ENCODE results near the gene TARBP1.
"Not testable (repeated sequence)": the region's sequence is repeated elsewhere in the genome, so short reads cannot be mapped to it uniquely, and the experiment has no call there.

TARBP1 gene

GRCh38 chr1:234396092-234396491 is 82.9 kb downstream of the TARBP1 start:
- no peak for DNase-seq (ENCODE audit: low spot score)
- Mint-ChIP-seq H3K27ac (peak overlapping the region; percentile 50), H3K4me1 (ENCODE audit: low read depth) (peaks cover 32% of the 10 kb centered on the region), H3K4me3 (no peak overlapping the region), H3K9me3 (no peaks in the 10 kb centered on the region), H3K27me3 (ENCODE audit: low read depth) (no peaks in the 10 kb centered on the region), H3K36me3 (ENCODE audit: low read depth) (peaks cover 33% of the 10 kb centered on the region)

DNA sequence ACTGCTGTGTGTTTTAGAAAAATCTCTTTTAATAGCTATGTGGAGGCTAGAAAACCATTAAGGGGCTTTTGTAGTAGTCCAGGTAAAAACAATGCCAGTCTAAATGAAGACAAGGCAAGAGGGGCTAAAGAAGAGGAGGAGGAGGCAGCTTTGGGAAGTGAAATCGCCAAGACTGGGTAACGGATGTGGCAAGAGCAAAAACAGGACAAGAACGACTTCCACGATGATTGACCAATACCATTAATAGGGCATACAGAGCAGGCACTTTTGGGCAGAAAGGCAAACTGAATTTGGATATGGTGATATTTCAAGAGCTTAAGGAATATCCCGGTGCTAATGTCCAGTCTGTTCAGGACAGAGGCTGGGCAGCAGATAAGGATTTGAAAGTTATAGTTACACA is 83.7 kb downstream of the TARBP1 start:
- Mint-ChIP-seq H3K4me1 (ENCODE audit: low read depth) (peaks cover 25% of the 10 kb centered on the region), H3K9me3 (no peaks in the 10 kb centered on the region), H3K27me3 (ENCODE audit: low read depth) (no peaks in the 10 kb centered on the region), H3K4me3 (no peak overlapping the region), H3K36me3 (ENCODE audit: low read depth) (peaks cover 30% of the 10 kb centered on the region), H3K27ac (peak overlapping the region; percentile 6)
- no peak for DNase-seq (ENCODE audit: low spot score)

DNA sequence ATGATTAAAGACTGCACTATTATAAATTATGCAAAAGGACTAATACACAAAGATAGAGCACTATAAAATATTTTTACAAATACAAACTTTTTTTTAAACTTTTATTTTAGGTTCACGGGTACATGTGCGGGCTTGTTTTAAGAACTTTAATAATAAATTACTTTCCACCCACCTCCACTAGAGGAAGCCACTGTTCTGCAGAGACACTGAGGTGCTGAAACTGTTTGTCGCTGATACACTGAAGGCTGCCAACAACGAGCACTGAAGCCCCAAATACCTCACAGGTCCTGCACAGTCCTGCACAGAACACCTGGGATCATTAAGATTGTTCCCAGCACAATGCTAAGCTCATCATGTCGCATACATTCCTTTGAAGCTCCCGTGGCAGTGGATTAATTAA is 85.8 kb downstream of the TARBP1 start:
- H3K27ac Mint-ChIP-seq: no peak overlapping the region

GRCh38 chr1:234388094-234388493 is 90.9 kb downstream of the TARBP1 start:
- Mint-ChIP-seq H3K27ac (no peak overlapping the region), H3K36me3 (ENCODE audit: low read depth) (peaks cover 28% of the 10 kb centered on the region), H3K9me3 (no peaks in the 10 kb centered on the region), H3K4me1 (ENCODE audit: low read depth) (peaks cover 7% of the 10 kb centered on the region), H3K27me3 (ENCODE audit: low read depth) (no peaks in the 10 kb centered on the region), H3K4me3 (no peak overlapping the region)
- no peak for DNase-seq (ENCODE audit: low spot score)

More for the DNA sequence above, 85.8 kb downstream of the TARBP1 start:
- Mint-ChIP-seq H3K4me3 (no peak overlapping the region), H3K9me3 (no peaks in the 10 kb centered on the region), H3K4me1 (ENCODE audit: low read depth) (peaks cover 9% of the 10 kb centered on the region), H3K27me3 (ENCODE audit: low read depth) (no peaks in the 10 kb centered on the region), H3K36me3 (ENCODE audit: low read depth) (peaks cover 32% of the 10 kb centered on the region)
- DNase-seq (ENCODE audit: low spot score): no peak

DNA sequence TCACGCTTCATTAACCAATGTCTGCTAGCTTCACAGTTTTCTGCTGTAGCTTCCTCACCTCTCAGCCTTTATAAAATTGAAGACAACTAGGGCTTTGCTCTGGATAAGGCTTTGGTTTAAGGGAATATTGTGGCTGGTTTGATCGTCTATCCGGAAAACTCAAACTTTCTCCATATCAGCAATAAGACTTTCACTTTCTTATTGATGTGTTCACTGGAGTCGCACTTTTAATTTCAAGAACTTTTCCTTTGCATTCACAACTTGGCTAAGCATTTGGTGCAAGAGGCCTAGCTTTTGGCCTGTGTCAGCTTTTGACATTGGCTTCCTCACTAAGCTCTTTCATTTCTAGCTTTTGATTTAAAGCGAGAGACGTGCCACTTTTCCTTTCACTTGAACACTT is 92.9 kb downstream of the TARBP1 start:
- H3K9me3 Mint-ChIP-seq: no peaks in the 10 kb centered on the region
- no peak overlapping the region for H3K4me3 Mint-ChIP-seq
- no peak for DNase-seq (ENCODE audit: low spot score)
- H3K36me3 Mint-ChIP-seq (ENCODE audit: low read depth): peaks cover 35% of the 10 kb centered on the region
- no peaks in the 10 kb centered on the region for H3K27me3 Mint-ChIP-seq (ENCODE audit: low read depth)
- peaks cover 8% of the 10 kb centered on the region for H3K4me1 Mint-ChIP-seq (ENCODE audit: low read depth)
- H3K27ac Mint-ChIP-seq: peak overlapping the region; percentile 6

- H3K27ac Mint-ChIP-seq: no peak overlapping the region
- H3K9me3 Mint-ChIP-seq: peaks cover 4% of the 10 kb centered on the region
- DNase-seq (ENCODE audit: low spot score): no peak
- no peak overlapping the region for H3K4me3 Mint-ChIP-seq
- peaks cover 56% of the 10 kb centered on the region for H3K36me3 Mint-ChIP-seq (ENCODE audit: low read depth)
- peaks cover 12% of the 10 kb centered on the region for H3K4me1 Mint-ChIP-seq (ENCODE audit: low read depth)
- H3K27me3 Mint-ChIP-seq (ENCODE audit: low read depth): no peaks in the 10 kb centered on the region
Measured at GRCh38 chr1:234381699-234382555, 97.1 kb downstream of the TARBP1 start.

GRCh38 chr1:234379591-234380109 is 99.3 kb downstream of the TARBP1 start:
- Mint-ChIP-seq H3K4me1 (ENCODE audit: low read depth) (peaks cover 16% of the 10 kb centered on the region), H3K36me3 (ENCODE audit: low read depth) (peaks cover 62% of the 10 kb centered on the region)
- not testable (repeated sequence) for H3K9me3 Mint-ChIP-seq; DNase-seq (ENCODE audit: low spot score); H3K27ac Mint-ChIP-seq; H3K4me3 Mint-ChIP-seq; H3K27me3 Mint-ChIP-seq (ENCODE audit: low read depth)

DNA sequence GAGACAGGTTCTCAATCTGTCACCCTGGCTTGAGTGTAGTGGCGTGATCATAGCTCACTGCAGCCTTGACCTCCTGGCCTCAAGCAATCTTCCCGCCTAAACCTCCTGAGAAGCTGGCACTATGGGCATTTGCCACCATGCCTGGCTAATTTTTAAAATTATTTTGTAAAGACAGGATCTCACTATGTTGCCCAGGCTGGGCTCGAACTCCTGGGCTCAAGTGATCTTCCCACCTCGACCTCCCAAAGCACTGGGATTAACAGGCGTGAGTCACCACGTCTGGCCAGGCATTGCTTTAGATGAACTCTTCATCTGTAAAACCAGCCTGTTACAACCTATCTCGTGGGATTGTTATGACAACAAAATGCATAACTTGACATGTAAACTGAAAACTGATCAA is 103.3 kb downstream of the TARBP1 start:
- DNase-seq (ENCODE audit: low spot score): peak; percentile 1
- Mint-ChIP-seq H3K36me3 (ENCODE audit: low read depth) (peaks cover 53% of the 10 kb centered on the region), H3K4me3 (peak overlapping the region; percentile 23), H3K27me3 (ENCODE audit: low read depth) (no peaks in the 10 kb centered on the region), H3K9me3 (peaks cover 4% of the 10 kb centered on the region), H3K27ac (no peak overlapping the region), H3K4me1 (ENCODE audit: low read depth) (peaks cover 32% of the 10 kb centered on the region)

DNA sequence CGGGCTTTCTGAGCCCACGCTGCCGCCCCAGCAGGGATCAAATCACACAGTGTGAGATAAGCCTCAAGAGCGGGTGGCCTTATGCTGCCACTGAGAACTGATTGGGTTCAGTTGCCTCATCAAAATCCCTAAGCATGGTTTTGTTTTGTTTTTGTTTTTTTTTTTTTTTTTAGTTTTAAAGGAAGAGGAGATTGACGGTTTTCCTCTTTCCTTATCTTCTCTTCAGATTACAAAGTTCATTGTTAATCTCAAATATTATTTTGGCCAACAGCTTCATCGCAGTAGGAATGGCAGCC is 105.1 kb downstream of the TARBP1 start:
- Mint-ChIP-seq H3K36me3 (ENCODE audit: low read depth) (peaks cover 37% of the 10 kb centered on the region), H3K9me3 (peaks cover 4% of the 10 kb centered on the region), H3K4me3 (peak overlapping the region; percentile 95), H3K4me1 (ENCODE audit: low read depth) (peaks cover 39% of the 10 kb centered on the region), H3K27me3 (ENCODE audit: low read depth) (no peaks in the 10 kb centered on the region), H3K27ac (peak overlapping the region; percentile 98)
- no peak for DNase-seq (ENCODE audit: low spot score)

DNA sequence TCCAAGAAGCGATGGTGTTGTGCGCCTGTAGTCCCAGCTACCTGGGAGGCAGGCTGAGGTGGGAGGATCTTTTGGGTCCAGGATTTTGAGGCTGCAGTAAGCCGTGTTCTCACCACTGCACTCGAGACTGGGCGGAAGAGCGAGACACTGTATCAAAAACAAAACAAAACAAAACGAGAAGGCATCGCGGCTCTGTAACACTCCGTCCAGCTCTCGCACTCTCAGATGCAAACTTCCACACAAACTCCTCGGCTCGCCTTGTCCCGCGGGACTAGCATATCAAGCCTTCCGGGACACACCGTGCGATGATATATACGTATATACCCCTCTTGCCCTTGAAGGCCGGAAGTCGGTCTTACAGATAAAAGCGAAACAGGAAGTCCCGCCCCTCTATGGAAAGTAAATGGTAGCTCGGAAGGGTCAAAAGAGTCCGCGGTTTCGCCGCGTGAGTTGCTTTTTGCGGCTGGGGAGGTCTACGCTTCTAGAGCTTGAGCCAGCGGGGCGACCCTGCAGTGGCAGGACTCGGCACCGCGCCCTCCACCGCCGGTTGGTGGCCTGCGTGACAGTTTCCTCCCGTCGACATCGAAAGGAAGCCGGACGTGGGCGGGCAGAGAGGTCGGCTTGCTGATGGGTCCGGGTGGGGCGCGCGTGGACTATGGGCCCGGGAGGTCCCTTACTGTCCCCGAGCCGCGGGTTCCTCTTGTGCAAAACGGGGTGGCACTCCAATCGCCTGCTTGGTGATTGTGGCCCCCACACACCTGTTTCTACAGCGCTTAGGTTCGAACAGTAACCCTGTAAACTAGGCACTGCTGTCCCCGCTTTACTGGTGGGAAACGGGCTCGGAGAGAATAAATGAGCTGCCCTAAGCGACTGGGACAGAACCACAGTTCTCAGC is 105.7 kb downstream of the TARBP1 start, which contains the start of gene COA6:
Gene COA6, plus strand, starts transcription at position 393 of the 895 bp plus-strand sequence. Its CDS starts 11 bp downstream, at position 404.
- H3K27ac Mint-ChIP-seq: peak within 1 kb of the TSS; percentile 98
- H3K9me3 Mint-ChIP-seq: peaks cover 3% of the 10 kb centered on the region
- peak; percentile 89 for DNase-seq (ENCODE audit: low spot score)
- H3K4me3 Mint-ChIP-seq: peak within 1 kb of the TSS; percentile 95
- peaks cover 32% of the 10 kb centered on the region for H3K36me3 Mint-ChIP-seq (ENCODE audit: low read depth)
- no peaks in the 10 kb centered on the region for H3K27me3 Mint-ChIP-seq (ENCODE audit: low read depth)
- H3K4me1 Mint-ChIP-seq (ENCODE audit: low read depth): peaks cover 42% of the 10 kb centered on the region

DNA sequence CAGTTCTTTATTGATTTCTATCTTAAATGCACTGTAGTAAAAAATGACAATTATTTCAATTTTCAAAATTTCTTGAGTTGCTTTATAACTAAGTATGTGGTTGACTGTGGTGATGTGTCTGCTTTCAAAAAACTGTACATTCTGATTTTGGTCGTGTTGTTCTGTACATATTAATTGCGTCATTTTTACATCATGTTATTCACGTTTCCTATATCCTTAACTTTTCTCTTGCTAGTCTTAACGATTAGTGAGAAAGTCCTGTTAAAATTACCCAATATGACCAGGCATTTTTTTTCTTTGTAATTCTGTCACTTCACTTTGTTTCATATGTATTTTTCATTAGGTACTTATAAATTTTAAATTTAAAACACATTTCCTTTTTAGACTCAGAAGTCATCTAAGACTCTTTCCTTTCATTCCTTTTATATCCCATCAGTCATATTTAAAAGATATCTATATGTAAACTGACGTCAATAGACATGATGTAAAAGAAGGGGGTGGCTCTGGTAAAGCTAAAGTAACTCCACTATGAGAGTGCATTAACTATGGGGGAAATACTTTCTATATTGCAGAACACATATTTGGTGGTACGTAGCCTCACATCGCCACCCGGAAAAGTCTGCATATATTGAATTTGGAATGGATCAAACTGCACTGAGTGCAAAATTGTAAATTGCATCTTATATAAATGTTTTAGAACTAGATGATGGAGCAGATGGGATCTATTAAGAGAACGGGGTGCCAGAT is 106.8 kb downstream of the TARBP1 start:
- H3K9me3 Mint-ChIP-seq: no peaks in the 10 kb centered on the region
- peak; percentile 0 for DNase-seq (ENCODE audit: low spot score)
- peak overlapping the region; percentile 95 for H3K4me3 Mint-ChIP-seq
- peak overlapping the region; percentile 98 for H3K27ac Mint-ChIP-seq
- H3K4me1 Mint-ChIP-seq (ENCODE audit: low read depth): peaks cover 41% of the 10 kb centered on the region
- peaks cover 22% of the 10 kb centered on the region for H3K36me3 Mint-ChIP-seq (ENCODE audit: low read depth)
- H3K27me3 Mint-ChIP-seq (ENCODE audit: low read depth): no peaks in the 10 kb centered on the region

DNA sequence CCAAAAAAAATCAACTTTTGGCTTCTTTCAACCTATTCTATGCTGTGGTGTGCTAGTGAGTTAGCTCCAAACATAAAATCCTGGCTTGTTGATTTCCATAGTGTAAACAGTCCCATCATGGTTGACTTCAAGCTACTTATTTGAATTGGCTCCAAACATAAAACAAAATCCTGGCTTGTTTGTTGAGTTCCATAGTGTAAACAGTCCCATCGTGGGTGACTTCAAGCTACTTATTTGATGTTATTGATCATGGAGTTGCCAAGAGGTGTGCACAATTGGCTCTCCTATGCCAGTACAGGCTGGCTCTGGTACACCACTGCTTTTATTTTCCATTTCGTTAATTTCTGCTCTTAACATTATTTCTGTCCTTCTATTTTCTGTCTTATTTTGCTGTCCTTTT is 107.6 kb downstream of the TARBP1 start:
- Mint-ChIP-seq H3K36me3 (ENCODE audit: low read depth) (peaks cover 18% of the 10 kb centered on the region), H3K4me3 (no peak overlapping the region), H3K4me1 (ENCODE audit: low read depth) (peaks cover 40% of the 10 kb centered on the region), H3K9me3 (no peaks in the 10 kb centered on the region), H3K27ac (no peak overlapping the region), H3K27me3 (ENCODE audit: low read depth) (no peaks in the 10 kb centered on the region)
- peak; percentile 2 for DNase-seq (ENCODE audit: low spot score)

- Mint-ChIP-seq H3K27ac (no peak overlapping the region), H3K4me3 (no peak overlapping the region), H3K4me1 (ENCODE audit: low read depth) (peaks cover 32% of the 10 kb centered on the region), H3K36me3 (ENCODE audit: low read depth) (peaks cover 9% of the 10 kb centered on the region), H3K9me3 (no peaks in the 10 kb centered on the region), H3K27me3 (ENCODE audit: low read depth) (no peaks in the 10 kb centered on the region)
- DNase-seq (ENCODE audit: low spot score): no peak
Measured at GRCh38 chr1:234369784-234370183, 109.2 kb downstream of the TARBP1 start.
